Activated CD8-positive, alpha-beta T cell treated with anti-CD3 and anti-CD28 coated beads for 36 hours (primary cell): Measurements from ENCODE around the gene ARHGAP5. TPM values are rescaled to one million over a fixed set of nuclear protein-coding genes. Genes with fewer than 3 reads are reported as not detected.

Experiments used
- ATAC-seq: fragments of 200-7000 bp; cut with Tn5 transposase; one replicate; pipeline ENCODE4 v1.10.0; 2021; ENCODE audit warnings: mild to moderate bottlenecking, moderate library complexity
- CTCF ChIA-PET: fragments of 350-600 bp; sonication (Branson Sonifier 250); formaldehyde crosslinking; loops from one replicate; lab custom pipeline; 2021; ENCODE audit warnings: antibody characterized with exemption; lab: Charles Lee
- POLR2A ChIA-PET: fragments of 350-600 bp; sonication (Branson Sonifier 250); formaldehyde crosslinking; loops from one replicate; lab custom pipeline; 2021; ENCODE audit warnings: antibody characterized with exemption; lab: Charles Lee
- DNase-seq: peaks from one replicate; pipeline ENCODE4 v3.0.0-alpha.2; 2020
- H3K27ac Mint-ChIP-seq: one replicate; pipeline ENCODE4 v1.8.0; 2021; ENCODE audit warnings: mild to moderate bottlenecking, mixed read lengths
- H3K27me3 Mint-ChIP-seq: one replicate; pipeline ENCODE4 v1.8.0; 2021; ENCODE audit warnings: mixed read lengths
- H3K36me3 Mint-ChIP-seq: one replicate; pipeline ENCODE4 v1.8.0; 2021; ENCODE audit warnings: low read depth, mixed read lengths
- H3K4me1 Mint-ChIP-seq: one replicate; pipeline ENCODE4 v1.8.0; 2021; ENCODE audit warnings: low read depth, mixed read lengths
- H3K4me3 Mint-ChIP-seq: one replicate; pipeline ENCODE4 v1.8.0; 2021; ENCODE audit warnings: mild to moderate bottlenecking, moderate library complexity, mixed read lengths
- H3K9me3 Mint-ChIP-seq: one replicate; pipeline ENCODE4 v1.8.0; 2021; ENCODE audit warnings: mixed read lengths
- intact Hi-C: fragments of 100-400 bp; cut with micrococcal nuclease; formaldehyde crosslinking; loops from one replicate; pipeline ENCODE4 v1.10.0; 2022
- total RNA-seq, 2 experiments: library from RNA; stranded (reverse); gene quantifications; one replicate each; pipeline ENCODE4 v1.2.3, GENCODE V29; 2021
- TF ChIP-seq, protein P1 (sequence below): fragments of 200-600 bp; IDR thresholded peaks from one replicate; pipeline ENCODE4 v1.8.0; 2022; ENCODE audit warnings: antibody characterized with exemption, mild to moderate bottlenecking

The ARHGAP5 gene
- total RNA-seq, 2 experiments from 2014 or later: 32.5 to 36.0 TPM

DNA sequence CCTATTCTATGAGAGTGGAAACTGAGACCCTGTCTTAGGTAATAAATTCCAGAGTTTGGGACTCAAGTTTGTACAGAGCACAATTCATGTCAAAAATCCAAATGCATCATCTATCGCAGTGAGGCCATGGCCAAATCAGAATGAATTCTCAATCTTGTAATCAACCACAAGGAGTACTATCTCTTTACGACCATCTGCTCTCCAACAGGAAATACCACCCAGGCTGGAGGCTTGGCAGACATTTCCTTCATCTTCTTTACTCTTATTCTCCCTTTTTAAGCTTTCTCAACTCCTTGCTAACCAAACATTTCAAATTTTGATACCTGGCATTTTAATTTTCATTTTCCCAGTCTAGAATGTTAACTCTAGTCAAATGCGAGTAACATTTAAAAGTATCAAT lies 92.1 kb downstream of the ARHGAP5 start:
- DNase-seq (no peak), ATAC-seq (no peak)
- peaks cover 2% of the 10 kb centered on the region for H3K4me1 Mint-ChIP-seq
- peaks cover 3% of the 10 kb centered on the region for H3K9me3 Mint-ChIP-seq
- H3K36me3 Mint-ChIP-seq: no peaks in the 10 kb centered on the region
- ChIA-PET CTCF (interaction anchor here (1.4 to 1.5 kb wide), 2 partner anchors 94 to 99 kb away, joined by 3 to 4 read pairs; no protein-coding TSS in a partner anchor), POLR2A (no interaction called here)
- no peaks in the 10 kb centered on the region for H3K27me3 Mint-ChIP-seq
- H3K4me3 Mint-ChIP-seq: no peak overlapping the region
- intact Hi-C loops: no loop called here
- TF ChIP-seq, protein P1, sequence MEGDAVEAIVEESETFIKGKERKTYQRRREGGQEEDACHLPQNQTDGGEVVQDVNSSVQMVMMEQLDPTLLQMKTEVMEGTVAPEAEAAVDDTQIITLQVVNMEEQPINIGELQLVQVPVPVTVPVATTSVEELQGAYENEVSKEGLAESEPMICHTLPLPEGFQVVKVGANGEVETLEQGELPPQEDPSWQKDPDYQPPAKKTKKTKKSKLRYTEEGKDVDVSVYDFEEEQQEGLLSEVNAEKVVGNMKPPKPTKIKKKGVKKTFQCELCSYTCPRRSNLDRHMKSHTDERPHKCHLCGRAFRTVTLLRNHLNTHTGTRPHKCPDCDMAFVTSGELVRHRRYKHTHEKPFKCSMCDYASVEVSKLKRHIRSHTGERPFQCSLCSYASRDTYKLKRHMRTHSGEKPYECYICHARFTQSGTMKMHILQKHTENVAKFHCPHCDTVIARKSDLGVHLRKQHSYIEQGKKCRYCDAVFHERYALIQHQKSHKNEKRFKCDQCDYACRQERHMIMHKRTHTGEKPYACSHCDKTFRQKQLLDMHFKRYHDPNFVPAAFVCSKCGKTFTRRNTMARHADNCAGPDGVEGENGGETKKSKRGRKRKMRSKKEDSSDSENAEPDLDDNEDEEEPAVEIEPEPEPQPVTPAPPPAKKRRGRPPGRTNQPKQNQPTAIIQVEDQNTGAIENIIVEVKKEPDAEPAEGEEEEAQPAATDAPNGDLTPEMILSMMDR: no peak
- H3K27ac Mint-ChIP-seq: no peak overlapping the region

DNA sequence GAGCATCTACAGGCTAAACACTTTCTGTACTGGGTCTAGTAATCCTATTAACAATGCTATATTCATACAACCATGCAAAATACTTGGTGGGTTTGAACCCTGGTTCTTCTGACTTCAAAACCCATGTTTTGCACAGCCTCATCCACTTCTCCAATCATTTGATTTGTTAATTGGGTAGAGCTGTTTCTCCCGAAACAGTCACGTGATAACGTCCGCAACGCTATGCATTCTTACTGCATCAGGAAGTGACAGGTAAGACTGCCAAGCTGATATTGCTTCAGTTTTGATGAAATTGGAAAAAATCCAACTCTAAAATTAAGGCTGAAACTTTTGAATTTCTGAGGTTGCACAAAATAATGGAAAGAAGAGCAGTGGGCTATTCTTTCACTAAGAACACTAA lies 94.4 kb downstream of the ARHGAP5 start:
- no peak for DNase-seq
- intact Hi-C loops: no loop called here
- Mint-ChIP-seq H3K27ac (no peak overlapping the region), H3K4me1 (peaks cover 2% of the 10 kb centered on the region), H3K9me3 (no peaks in the 10 kb centered on the region), H3K36me3 (no peaks in the 10 kb centered on the region), H3K4me3 (no peak overlapping the region), H3K27me3 (no peaks in the 10 kb centered on the region)
- CTCF ChIA-PET: no interaction called here
- ATAC-seq: no peak
- TF ChIP-seq, protein P1: no peak
- POLR2A ChIA-PET: no interaction called here

DNA sequence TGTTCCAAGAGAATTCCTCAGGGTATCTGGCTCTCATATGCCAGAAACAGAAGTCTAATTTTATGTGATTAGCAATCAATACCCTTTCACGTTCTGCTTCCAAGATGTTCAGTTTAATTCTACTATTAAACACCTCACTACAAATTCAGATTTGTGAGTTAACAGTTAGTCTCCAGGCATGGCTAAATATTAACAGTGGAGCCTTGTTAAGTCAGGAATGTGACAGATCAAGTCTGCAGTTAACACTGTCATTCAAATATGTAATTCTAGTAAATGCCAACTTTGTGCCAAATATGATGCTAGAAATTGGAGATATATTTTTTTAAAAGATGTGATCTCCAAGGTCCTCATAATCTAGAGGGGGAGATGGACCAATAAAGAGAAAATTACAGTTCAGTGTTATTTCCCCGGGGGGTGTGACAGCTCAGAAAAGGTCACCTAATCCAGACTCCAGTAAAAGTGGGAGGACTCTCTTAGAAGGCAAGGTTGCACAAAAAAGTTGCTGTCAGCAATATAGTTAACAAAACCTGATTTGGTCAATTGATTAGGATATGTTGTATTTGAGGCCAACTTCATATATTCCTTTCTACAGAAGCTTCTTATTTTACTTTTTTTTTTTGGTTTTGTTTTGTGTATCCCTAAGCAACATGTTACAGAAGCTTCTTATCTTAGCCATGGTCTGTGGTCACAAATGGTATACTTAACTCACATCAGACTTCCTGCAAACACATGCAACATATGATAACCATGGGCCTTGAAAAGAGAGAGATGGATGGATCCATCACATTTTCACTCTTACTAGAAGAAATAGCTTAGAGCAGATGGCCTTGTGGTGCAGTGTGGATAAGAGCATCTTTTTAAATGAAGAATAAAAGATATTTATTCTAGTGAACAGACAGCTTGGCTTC lies 106.3 kb downstream of the ARHGAP5 start:
- ATAC-seq (no peak), DNase-seq (no peak)
- CTCF ChIA-PET: interaction anchor here (0.6 kb wide), 1 partner anchor 24 kb away, joined by 3 read pairs; no protein-coding TSS in a partner anchor
- peaks cover 3% of the 10 kb centered on the region for H3K4me1 Mint-ChIP-seq
- peaks cover 10% of the 10 kb centered on the region for H3K9me3 Mint-ChIP-seq
- no peaks in the 10 kb centered on the region for H3K36me3 Mint-ChIP-seq
- H3K27ac Mint-ChIP-seq: no peak overlapping the region
- POLR2A ChIA-PET: no interaction called here
- H3K4me3 Mint-ChIP-seq: no peak overlapping the region
- TF ChIP-seq, protein P1: no peak
- intact Hi-C loops: no loop called here
- H3K27me3 Mint-ChIP-seq: peaks cover 12% of the 10 kb centered on the region

DNA sequence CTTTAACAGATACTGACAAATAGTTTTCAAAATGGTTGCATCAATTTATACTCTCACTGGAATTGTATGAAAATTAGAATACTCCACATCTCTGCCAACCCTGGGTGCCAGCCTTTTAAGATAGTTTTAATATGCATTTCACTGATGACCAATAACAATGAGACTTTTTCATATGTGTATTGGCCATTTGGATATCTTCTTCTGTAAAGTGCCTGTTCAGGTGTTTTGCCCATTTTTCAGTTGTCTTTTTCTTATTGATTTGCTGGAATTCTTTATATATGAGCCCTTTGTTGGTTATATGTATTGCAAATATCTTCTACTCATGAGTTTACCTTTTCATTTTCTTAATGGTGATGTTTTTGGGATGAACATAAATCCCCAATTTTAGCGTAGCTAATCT lies 108.0 kb downstream of the ARHGAP5 start:
- peaks cover 12% of the 10 kb centered on the region for H3K27me3 Mint-ChIP-seq
- CTCF ChIA-PET: no interaction called here
- no peaks in the 10 kb centered on the region for H3K36me3 Mint-ChIP-seq
- TF ChIP-seq, protein P1: no peak
- DNase-seq (no peak), ATAC-seq (no peak)
- intact Hi-C loops: no loop called here
- POLR2A ChIA-PET: no interaction called here
- no peak overlapping the region for H3K27ac Mint-ChIP-seq
- peaks cover 10% of the 10 kb centered on the region for H3K9me3 Mint-ChIP-seq
- peaks cover 5% of the 10 kb centered on the region for H3K4me1 Mint-ChIP-seq
- H3K4me3 Mint-ChIP-seq: no peak overlapping the region

DNA sequence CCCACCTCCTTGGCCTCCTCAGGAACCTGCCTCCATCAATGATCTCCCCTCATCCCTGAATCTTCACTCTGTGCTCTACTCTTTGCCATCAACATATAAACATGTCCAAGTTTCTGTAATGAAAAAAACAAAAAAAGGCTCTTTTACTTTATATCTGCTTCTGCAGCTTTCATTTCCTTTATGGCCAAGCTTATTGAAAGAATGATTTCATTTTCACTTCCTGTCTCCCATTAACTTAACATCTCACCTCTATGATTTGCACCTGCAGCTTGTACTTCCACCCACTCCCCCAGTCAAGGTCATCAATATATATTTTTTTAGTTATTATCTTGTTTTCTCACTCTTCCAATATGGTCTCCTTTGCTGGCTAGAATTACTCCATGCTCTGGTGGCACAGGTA lies 109.1 kb downstream of the ARHGAP5 start:
- POLR2A ChIA-PET: no interaction called here
- intact Hi-C loops: no loop called here
- peaks cover 5% of the 10 kb centered on the region for H3K4me1 Mint-ChIP-seq
- H3K36me3 Mint-ChIP-seq: no peaks in the 10 kb centered on the region
- H3K27me3 Mint-ChIP-seq: peaks cover 8% of the 10 kb centered on the region
- H3K4me3 Mint-ChIP-seq: no peak overlapping the region
- ATAC-seq (no peak), DNase-seq (no peak)
- TF ChIP-seq, protein P1: no peak
- H3K27ac Mint-ChIP-seq: no peak overlapping the region
- CTCF ChIA-PET: interaction anchor here (0.6 kb wide), 1 partner anchor 115 kb away, joined by 3 read pairs; no protein-coding TSS in a partner anchor
- peaks cover 10% of the 10 kb centered on the region for H3K9me3 Mint-ChIP-seq
